ENCODE data around the gene SMYD4.
"Not testable (repeated sequence)": the region's sequence is repeated elsewhere in the genome, so short reads cannot be mapped to it uniquely, and the experiment has no call there.

The SMYD4 gene

DNA sequence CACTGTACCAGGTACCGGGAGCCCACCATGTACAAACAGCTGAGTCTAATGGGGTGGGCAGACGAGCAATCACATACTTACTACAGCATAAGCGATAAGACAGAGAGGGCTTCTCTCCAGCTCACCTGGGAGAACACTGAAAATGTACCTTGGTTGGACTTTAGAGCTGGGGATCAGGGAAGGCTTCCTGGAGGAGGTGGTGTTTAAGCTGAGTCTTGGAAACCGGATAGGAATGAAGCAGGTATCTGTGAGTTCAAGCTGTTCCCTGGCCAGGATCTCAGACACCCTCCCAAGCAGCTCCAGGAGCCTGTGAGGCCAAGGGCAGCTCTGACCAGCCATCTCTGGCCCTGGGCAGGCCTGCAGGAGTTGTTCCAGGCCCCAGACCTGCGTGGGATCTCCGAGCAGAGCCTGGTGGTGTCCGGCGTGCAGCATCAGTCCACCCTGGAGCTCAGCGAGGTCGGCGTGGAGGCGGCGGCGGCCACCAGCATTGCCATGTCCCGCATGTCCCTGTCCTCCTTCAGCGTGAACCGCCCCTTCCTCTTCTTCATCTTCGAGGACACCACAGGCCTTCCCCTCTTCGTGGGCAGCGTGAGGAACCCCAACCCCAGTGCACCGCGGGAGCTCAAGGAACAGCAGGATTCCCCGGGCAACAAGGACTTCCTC lies 75.8 kb downstream of the SMYD4 start:
- DNase-seq: no peak

DNA sequence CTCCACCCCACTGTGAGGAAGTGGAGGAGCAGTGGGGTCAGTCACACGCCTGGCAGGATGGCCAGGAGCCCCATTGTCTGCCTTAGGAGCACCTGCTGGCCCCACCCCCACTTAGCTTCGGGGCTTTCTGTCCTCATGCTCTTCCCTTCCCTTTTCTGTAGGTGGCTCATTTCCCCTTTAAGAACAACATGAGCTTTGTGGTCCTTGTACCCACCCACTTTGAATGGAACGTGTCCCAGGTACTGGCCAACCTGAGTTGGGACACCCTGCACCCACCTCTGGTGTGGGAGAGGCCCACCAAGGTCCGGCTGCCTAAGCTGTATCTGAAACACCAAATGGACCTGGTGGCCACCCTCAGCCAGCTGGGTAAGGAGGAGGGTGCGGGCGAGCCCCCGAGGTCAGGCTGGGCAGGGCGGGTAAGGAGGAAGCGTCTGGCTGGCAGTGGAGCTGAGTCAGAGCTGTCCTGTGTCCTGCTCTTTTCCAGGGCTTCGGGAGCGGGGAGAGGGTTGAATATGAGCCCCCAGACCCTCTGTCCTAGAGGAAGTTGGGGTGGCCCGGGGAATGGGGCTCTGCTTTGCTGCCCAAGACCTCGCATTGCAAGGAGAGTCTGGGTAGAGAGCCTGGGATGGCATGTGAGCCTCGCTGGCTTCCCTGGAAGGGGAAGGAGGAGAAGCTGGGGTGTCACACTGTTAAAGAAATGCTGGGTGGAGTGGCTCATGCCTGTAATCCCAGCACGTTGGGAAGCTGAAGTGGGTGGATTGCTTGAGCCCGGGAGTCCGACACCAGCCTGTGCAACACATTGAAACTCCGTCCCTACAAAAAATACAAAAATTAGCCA lies 77.1 kb downstream of the SMYD4 start:
- no peak for DNase-seq

DNA sequence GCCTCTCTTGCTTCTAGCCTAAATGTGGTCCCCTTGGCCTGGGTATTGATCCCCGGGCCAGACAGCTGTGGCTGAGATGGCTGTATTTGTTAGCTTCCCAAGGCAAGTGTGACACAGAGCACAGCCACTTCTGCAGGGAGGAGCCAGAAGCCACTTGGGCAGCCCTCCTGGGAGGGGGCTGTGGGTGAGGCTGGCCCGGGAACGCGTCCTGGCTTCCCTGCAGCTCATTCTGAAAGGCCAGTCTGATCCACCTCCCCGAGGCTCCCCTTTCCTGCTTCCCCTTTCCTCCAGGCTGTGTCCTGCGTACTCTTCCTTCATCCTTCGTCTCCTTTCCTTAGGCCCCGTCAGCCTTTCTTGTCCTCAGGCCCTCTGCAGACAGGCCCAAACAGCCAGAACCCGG lies 79.1 kb downstream of the SMYD4 start:
- no peak for DNase-seq

DNA sequence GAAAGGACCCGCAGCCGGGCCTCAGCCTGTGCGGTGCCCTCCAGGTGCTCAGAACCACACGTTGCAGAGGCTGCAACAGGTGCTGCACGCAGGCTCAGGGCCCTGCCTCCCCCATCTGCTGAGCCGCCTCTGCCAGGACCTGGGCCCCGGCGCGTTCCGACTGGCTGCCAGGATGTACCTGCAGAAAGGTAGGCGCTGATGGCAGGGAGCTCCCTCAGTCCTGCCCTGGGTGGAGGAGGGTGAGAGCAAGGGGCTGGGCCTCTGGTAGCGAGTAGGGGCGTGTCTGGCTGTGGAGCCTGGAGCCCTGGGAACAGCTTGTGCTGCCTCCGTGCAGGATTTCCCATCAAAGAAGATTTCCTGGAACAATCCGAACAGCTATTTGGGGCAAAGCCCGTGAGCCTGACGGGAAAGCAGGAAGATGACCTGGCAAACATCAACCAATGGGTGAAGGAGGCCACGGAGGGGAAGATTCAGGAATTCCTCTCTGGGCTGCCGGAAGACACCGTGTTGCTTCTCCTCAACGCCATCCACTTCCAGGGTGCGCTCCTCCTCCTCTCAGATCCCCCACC lies 82.6 kb downstream of the SMYD4 start:
- no peak for DNase-seq

DNA sequence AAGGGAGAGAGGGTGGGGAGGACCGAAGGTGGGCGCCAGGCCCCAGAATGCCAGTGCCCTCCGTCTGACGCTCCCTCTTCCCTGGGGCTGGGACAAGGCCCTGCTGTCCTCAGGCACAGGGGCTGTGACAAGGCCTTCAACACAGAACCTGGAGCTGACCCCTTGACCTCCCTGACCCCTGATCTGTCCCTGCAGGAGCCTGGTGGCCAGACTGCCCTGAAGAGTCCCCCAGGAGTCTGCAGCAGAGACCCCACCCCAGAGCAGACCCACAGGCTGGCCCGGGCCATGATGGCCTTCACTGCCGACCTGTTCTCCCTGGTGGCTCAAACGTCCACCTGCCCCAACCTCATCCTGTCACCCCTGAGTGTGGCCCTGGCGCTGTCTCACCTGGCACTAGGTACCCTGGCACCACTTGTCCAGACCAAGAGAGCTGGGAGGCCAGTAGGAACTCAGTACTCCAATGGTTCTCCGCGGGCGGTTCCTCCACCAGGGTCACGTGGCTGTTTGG lies 84.1 kb downstream of the SMYD4 start:
- DNase-seq: no peak

DNA sequence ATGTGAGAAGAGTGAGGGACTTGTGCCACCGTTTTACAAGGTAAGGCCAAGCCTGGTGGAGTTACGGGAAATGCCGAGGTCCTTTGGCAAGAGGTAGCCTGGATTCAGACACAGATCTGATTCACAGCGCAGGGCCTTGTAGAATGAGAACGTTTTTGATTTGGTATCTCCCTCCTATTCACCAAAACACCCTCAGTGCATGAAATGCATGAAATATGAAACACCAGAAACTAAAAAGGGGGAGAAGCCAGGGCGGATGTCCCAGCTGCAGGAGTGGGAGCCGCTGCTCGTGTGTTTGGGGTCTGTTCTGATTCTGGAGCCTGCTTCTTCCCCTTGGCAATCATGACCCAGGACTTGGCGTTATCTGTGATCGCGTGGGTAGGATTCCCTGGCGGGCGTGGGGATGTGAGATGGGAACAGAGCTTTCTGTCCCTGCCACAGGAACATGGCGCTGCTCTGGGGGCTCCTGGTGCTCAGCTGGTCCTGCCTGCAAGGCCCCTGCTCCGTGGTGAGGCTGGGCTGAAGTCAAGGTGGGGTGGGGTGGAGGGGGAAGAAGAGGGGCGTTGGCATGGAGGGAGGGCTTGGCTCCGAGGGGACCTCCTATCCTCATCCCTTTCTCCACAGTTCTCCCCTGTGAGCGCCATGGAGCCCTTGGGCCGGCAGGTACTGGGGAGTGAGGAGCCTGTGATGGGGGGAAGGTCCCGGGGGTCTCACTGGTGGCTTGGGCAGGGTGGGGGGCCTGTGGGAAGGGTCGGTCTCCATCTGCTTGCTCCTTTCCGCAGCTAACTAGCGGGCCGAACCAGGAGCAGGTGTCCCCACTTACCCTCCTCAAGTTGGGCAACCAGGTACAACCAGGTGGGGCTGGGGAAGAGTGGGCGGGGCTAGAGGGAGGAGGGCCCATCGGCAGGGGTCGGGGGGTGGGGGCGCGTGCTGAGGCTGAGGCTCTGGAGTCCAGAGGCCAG lies 84.9 kb downstream of the SMYD4 start:
- DNase-seq: no peak

DNA sequence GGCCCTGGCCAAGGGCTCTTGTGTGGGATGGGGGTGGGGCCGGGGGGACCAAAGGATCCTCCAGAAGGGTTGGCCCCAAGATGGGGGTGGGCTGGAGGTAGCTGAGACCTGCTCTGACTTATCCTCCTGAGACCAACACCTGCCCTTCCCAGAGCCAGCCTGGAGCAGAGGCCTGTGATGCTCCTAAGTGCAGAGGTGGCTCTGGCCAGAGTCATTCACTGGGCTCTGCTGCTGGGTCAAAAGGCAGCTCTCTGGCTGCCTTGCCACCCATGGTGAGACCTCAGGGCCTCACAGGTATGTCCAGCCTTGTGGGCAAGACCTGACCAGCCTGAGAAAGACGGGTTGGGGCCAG lies 86.6 kb downstream of the SMYD4 start:
- no peak for DNase-seq

DNA sequence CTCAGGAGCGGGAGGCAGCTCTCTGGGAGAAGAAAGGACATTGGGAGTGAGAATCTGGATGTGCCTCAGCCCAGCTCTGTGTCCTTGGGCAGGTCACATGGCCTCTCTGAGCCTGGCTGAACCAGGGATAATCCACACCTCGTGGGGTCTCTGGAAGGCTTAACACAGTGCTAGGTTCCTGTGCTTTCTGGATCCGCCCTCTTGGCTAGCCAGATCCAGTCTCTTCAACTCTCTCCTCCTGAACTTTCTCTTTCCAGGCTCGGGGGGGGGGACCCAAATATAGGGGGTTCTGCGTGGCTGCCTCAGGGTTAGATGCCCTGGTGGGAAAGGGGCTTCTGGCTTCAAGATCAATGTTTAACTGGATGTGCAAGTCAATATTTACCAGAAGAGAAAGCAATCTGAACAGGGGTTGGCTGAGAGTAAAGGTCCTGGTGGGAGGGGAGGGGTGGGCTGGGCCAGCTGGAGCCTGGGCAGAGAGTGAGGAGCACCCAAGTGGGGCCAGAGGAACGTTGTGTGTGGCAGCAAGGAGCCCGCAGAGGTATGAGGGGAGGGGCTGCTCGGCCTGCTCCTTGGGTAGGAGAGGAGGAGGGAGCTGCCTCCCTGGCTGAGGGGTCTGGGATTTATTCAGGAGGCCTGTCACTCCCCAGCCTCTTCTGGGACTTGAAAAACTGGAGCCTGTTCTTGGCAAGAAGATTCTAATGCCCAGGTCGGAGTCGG lies 87.2 kb downstream of the SMYD4 start, which contains the start of gene SERPINF2:
TSS of gene SERPINF2 (plus strand) at position 501 of the 717 bp plus-strand sequence. CDS start 2,125 bp downstream, outside the sequence.
- DNase-seq: no peak

DNA sequence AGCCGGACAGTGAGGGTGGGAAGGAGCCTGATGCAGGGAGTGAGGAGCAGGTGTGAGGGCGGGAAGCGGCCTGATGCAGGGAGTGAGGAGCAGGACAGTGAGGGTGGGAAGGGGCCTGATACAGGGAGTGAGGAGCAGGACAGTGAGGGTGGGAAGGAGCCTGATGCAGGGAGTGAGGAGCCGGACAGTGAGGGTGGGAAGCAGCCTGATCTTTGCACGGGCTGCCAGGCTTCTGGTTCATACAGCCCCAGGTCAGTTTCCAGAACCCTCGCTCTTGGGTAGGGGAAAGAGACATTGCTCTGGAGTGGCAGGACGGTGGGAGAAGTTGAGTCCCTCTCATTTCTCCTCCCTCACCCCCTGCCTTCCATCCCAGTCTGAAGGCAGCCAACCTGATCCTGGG lies 87.8 kb downstream of the SMYD4 start:
- DNase-seq: not testable (repeated sequence)

DNA sequence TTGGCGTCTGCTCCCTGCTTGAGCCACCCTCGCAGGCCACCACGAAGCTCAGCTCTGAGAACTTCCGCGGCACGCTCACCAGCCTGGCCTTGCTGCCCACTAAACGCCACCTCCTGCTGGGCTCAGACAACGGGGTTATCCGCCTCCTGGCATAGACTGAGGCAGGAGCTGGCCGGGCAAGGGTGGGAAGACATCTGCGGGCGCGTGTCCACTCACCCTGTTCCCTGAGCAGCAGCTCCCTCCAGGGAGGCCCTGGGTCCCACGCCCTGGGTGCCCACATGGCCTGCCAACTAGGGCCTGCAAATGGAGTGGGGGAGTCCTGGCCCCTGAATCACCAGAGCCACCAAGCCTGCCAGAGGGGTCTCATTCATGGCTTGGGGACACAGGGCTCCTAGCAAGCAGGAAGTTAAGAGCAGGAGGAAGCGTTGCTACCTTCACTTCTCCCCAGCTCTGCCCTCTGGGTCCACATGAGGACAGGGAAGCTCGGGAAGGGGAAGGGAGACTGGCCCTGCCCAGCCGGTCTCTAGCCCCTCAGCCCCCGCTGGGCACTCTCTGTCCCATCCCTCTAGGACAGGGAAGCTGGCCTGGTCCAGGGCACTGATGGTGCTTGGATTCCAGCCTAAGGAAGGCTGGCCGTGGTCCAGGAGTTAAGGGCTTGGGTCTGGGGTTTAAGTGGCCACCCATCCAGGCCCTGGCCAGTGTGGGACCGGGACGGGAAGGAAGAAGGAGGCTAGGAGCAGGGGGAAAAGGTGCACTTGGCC lies 92.0 kb downstream of the SMYD4 start:
- no peak for DNase-seq

DNA sequence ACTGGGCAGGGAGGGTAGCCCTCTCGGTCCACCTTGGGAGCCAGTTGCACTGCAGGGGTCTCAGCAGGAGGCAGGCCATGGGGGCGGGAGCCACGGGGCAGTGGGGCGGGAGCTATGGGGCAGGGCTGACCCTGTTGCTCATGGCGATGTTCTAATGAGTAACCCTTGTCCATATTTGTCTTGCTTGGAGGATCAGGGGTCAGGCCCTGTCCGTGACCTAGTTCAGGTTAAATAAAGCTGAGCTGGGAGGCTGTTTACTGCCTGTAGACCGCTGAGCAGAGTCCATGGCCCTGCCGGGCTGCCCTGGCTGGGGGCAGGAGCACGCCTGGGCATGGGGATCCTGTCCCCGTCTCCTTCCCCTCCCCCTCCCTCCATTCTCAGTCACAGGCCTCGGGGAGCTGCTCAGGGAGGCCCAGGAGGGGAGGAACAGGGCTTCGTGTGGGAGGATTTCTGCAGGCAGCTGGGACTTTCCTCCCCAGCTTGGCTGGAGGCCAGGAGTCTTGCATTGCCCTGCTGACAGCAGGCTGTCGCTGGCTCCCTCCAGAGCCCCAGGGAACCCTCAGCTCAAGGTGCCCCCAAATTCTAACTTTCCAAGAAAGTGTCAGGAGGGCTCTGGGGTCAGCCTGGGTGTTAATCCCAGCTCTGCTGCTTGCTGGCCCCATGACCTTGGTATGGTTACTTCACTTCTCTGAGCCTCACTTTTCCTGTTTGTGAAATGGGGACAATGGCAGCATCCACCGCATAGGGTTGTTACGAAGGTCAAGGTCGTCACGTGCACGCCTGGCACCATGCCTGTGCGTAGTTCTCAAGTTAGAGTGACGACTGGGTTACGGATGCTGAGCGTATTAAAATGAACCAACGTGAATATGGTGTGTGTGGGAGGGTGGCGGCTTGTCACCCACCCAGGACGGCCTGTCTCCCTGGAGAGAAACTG lies 93.1 kb downstream of the SMYD4 start:
- DNase-seq: no peak

DNA sequence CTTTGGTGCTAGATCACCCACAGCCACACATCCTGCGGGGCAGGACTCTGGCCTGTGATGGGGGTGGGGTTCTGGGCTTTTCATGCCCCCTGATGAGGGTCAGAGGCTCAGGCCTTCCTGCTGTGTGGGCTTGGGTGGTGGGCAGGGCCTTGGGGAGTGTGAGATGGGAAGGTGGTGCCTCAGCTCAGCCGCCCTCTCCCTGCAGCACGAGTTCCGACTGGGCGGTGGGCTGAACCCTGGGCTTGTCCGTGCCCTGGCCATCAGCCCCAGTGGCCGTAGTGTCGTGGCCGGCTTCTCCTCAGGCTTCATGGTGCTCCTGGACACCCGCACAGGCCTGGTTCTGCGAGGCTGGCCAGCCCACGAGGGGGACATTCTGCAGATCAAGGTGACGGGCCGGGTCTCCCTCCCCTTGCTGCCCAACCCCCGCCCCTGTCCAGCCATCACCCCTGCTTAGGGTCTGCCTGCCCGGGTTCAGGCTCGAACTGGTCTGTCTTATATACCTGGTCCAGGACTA lies 93.8 kb downstream of the SMYD4 start:
- DNase-seq: no peak

DNA sequence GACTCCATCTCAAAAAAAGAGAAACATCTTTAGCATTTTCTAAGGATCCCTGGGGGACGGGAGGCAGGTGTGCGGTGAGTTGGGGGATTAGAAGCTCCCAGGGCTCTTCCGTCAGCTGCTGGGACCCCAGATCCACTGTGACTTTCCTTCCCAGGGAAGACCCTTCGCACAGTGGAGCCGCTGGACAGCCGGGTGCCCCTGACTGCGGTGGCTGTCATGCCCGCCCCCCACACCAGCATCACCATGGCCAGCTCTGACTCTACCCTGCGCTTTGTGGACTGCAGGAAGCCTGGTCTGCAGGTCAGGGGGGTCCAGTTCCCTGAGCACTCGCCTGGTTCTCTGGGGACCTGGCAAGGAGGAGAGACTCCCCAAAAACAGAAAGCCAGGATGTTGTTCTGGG lies 94.3 kb downstream of the SMYD4 start:
- DNase-seq: no peak

DNA sequence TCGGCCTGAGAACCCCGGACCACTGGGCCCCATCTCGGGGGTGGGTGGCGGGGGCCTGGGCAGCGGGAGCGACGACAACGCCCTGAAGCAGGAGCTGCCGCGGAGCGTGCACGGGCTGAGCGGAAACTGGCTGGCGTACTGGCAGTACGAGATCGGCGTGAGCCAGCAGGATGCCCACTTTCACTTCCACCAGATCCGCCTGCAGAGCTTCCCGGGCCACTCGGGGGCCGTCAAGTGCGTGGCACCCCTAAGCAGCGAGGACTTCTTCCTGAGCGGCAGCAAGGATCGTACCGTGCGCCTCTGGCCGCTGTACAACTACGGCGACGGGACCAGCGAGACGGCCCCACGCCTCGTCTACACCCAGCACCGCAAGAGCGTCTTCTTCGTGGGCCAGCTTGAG lies 95.9 kb downstream of the SMYD4 start:
- DNase-seq: no peak

DNA sequence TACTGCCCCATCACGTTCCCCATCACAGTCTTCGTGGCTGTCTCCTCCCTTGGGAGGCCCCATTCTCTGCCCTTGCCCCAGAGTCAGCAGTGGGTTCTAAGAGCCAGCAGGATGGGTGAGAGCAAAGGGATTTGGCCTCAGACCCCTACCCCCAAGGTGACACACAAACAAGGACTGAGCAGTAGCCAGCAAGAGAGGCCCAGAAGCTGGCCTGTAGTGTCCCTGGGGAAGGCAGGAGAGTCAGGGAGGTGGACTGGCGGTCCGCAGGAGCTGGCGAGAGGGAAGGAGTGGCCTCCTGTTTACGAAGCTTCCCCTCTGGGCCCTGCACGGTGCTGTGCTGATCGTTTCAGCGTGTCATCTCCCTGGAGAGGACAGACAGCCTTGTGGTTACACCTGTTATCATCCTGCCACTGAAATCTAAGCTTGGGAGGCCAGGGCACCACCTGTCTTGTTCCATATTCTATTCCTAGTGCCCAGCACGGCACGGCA lies 96.8 kb downstream of the SMYD4 start:
- DNase-seq: no peak

DNA sequence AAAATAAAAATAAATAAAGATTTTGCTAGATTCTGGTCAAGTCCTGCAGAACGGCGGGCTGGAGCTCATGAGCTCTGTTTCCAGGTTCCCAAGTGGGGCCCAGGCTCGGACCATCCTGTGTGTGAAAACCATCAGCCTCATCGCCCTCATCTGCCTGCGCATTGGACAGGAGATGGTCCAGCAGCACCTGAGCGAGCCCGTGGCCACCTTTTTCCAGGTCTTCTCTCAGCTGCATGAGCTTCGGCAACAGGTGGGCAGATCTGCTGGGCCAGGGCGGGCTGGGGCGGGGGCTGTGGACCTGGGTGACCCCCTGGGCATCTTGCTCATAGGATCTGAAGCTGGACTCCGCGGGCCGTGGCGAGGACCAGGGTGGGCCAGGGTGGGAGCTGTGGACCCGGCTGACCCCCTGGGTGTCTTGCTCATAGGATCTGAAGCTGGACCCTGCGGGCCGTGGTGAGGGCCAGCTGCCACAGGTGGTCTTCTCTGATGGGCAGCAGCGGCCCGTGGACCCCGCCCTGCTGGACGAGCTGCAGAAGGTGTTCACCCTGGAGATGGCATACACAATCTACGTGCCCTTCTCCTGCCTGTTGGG lies 97.4 kb downstream of the SMYD4 start:
- DNase-seq: no peak

DNA sequence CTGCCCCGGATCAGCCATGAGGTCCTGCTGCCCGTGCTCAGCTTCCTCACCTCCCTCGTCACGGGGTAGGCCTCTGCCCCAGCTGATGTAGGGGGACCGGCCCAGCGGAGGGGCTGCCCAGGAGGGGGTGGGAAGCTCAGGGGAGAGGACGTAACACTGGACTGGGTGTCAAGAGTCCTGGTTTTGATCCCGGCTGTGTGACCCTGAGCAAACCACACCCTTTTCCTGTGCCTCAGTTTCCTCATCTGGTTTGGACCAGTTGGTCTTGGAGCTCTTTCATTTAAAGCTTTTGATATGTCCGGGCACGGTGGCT lies 98.6 kb downstream of the SMYD4 start:
- no peak for DNase-seq

DNA sequence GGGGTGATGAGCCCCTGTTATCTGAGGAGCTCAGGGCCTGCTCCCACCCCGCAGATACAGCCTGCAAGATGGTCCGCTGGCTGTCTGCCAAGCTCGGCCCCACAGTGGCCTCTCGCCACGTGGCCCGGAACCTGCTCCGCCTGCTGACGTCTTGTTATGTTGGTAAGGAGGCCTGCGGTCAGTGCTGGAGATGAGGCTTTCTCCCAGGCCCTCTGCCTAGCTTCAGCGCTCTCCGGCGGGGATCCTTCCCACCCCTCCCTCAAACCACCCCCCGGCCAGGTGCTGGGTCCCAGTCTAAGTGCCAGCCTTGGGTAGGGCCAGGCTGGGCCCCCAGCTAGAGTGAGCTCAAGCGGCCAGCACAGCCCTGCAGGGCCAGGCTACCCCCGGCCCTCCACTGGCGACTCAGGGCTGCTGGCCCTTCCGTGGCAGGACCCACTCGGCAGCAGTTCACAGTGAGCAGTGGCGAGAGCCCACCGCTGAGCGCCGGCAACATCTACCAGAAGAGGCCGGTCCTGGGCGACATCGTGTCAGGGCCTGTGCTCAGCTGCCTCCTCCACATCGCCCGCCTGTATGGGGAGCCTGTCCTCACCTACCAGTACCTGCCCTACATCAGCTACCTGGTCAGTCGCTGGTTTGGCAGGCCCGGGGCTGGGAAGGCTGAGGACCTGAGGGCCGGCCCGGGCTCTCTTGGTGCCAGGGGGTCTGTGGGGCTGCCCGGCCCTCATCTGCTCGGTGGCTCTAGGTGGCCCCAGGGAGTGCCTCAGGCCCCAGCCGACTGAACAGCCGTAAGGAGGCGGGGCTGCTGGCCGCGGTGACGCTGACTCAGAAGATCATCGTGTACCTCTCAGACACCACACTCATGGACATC lies 99.1 kb downstream of the SMYD4 start:
- DNase-seq: no peak

DNA sequence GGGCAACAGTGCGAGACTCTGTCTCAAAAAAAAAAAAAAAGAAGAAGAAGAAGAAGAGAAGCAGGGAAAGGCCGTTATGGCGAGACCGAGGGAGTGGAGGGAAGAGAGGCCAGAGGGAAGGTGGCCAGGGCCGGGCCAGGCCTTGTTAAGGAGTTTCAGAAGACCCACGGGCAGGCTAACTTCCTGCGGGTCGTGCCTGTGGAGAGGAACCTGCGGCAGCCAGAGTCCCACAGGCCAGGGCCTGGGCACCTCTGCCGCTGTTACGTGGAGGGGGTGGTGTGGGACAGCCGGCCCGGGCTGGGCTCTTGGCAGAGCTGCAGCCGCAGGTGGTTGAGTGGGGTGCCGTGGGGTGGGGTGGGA lies 99.8 kb downstream of the SMYD4 start:
- DNase-seq: no peak

Data from NCI-H2029 treated with DMSO at 0.1 percent for 48 hours (cell line).